Sciatic nerve (tissue), 2 donors: ENCODE measurements around the gene EEFSEC. TPM values are rescaled to one million over a fixed set of nuclear protein-coding genes. Genes with fewer than 3 reads are reported as not detected.

Experiments
- ATAC-seq: fragments of 200-7000 bp; cut with Tn5 transposase; one replicate; pipeline ENCODE4 v1.9.1; 2020; ENCODE audit warnings: mild to moderate bottlenecking, moderate library complexity
- DNase-seq: peaks from one replicate; pipeline ENCODE4 v3.0.0-alpha.2; 2020; ENCODE audit warnings: low spot score
- intact Hi-C: fragments of 100-400 bp; cut with DNase I; formaldehyde crosslinking; loops from one replicate; pipeline ENCODE4 v1.14.2; 2022
- total RNA-seq: library from RNA; stranded (reverse); fragmentation: NEBNext Ultra II Directional; extraction: Animal tissue kit (Norgen Biotek cat#: 25700); gene quantifications from one replicate; pipeline ENCODE4 v1.2.1, GENCODE V29; 2021
- donor health status: DM: no; HTN: no; CAD: no.
- donor health status: DM: no; HTN: no; CAD: no.

EEFSEC gene
- total RNA-seq, 1 donor from 2014 or later: 14.8 TPM

DNA sequence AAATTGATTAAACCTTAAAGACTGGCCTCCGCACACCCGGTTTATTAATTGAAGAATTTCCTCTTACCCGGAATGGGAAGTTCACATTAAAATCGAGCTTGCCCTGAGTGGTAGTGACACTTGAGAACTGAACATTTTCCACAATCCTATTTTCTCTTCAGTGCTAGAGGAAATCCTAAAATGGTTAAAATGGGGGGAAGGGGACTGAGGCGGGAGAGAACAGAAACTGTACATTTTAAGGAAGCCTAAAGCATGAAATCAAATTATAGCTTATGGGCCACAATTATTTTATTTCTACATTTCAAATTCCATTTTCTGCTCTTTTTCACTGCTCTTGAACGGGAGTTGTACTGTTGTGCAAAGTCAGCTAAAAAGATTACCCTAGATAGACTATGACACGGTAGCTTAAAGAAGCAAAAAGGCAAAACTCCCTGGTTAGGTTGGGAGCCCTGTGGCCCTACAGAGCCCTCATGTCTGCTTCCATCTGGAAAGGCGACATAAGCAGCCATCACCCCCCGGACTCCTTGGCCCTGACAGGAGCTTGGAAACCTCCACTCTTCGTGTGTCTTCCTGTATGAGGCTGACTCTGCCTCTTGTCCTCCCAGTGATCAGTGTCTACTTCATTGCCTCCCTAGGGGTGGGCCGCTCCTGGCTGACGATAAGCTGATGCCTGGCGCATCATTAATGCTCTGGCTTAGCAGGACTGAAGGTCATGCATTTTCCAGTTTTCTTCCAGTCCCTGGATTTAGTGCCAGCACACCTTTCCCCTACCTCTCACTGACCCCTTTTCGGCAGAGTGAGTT is 79.3 kb downstream of the EEFSEC start:
- intact Hi-C loops: no loop called here
- ATAC-seq: no peak
- no peak for DNase-seq

DNA sequence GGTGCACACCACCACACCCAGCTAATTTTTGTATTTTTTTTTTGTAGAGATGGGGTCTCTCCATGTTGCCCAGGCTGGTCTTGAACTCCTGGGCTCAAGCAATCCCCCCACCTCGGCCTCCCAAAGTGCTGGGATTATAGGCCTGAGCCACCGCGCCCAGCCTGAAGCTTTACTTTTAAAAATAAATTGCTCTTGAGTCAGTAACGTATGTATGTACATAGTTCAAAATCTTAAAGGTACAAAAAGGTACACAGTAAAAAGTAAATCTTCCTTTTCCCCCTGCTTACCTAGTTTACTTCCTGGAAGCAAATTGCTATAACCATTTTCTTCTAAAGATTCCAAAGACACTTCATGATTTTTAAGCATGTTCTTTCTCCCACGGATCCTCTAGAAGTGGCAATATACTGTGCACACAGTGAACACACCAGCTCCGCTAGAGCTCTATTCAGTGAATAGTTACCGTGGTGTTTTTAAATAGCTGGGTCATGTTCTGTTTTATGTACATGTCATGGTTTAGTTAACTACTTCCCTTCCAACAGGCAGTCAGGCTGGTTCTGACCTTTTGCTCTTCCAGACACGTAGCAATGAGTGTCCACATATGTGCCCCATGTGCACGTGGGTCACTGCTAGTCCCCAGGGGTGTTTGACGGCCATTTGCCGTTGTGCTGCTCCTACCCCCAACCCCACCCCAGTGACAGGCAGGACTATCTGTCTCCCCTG is 82.1 kb downstream of the EEFSEC start:
- DNase-seq (no peak), ATAC-seq (no peak)
- intact Hi-C loops: no loop called here

DNA sequence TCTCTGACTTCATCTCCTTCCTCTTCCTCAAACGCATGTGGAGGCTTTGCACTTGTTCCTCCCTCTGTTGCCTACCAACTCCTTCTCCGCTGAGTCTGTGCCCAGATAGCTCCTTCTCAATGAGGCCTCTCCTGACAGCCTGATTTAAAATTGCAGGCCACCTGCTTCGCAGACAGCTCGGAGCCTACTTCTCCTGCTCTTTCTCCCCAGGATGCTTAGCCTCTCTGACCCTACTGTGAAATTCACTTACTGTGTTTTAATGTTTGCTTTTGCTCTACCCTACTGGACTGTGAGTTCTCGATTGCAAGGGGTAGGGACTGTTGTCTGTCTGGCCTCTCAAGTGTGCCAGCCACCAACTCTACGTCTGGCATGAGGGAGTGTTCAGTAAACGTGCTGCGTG is 83.4 kb downstream of the EEFSEC start:
- intact Hi-C loops: no loop called here
- DNase-seq (no peak), ATAC-seq (no peak)

DNA sequence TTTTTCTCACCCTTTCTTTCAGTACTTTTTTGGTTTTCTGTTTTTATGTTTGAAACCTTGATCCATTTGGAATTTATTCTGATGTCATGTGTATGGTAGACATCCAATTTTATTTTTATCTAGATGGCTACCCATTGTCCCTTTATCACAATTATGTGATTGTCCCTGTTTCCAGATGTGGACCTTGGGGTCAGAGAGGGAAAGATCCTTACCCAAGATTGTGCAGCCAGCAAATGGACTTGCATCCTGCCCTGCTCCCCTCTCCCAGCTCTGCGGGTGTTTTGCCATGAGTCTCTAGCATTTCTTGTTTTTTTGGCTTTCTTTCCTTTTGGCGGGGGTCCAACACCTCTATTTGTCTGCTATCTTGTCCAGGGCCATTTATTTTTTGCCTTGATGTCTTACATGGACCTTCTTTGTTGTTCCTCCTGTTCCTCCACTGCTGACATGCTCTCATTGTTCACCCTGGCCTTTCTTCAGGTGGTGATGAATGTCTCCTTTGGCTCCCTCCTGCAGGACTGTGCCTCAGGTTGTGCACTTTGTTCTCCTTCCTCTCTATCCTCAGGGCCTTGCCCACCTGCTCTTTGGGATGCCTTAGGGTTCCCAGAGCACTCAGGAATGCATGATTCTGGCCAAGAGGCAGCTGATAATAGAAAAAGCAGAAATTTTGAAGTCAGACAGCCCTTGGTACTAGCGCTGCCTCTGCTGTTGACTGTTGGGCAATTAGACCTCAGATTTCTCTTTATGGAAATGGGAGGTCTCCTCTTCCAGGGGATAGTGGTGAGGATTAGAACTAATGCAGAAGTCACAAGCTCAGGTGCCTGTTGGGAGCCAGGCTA is 84.3 kb downstream of the EEFSEC start:
- DNase-seq (no peak), ATAC-seq (no peak)
- intact Hi-C loops: no loop called here

DNA sequence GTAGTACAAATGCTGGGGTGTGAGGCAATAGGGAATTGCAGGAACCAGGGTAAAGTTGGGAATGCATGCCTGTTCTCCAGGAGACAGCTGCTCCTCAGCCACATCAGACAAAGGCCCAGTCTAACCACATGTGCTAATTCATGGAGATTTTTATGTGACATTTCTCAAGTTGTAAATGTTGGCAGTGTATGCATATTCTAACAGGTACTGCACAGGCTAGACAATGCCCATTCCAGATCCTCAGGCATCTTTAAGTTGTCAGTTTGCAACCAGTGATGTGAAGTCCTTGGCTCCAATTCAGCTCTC is 84.9 kb downstream of the EEFSEC start:
- intact Hi-C loops: no loop called here
- ATAC-seq: no peak
- DNase-seq: no peak

DNA sequence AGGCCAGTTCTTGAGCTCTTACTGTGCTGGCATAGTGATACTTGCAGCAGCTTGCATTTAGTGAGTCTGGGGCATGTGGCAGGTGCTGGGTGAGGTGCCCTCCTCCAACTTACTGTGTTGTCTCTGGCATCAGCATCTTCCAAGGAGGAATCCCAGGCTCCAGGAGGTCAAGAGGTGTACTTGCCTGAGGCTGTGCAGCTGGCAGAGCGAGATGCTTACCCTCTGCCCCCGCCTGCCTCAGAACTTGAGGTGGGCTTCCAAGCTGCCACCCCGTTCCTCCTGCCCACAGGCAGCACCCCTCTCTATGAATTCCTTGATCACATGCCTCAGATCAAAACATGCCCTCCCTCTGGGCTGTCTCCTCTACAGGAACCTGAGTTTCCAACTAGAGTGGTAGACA is 86.0 kb downstream of the EEFSEC start:
- ATAC-seq: no peak
- intact Hi-C loops: no loop called here
- no peak for DNase-seq

DNA sequence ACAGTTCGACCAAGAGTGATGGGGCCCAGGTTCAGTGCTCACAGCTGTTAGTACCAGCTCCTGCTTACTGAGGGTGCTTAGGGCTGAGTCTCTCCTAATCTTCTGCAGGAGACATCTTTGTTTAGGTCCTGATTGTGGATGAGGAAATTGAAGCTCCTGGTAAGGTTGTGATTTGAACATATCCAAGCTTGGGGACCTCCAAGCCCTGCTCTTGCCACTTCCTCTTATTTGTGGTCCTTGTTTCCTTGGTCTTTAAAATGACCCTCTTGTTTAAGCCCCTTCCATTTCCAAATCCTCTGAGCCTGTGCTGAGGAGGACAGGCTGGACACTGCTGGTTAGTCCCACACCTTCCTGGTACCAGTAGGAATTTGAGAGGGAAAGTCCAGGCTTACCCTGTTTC is 87.0 kb downstream of the EEFSEC start:
- ATAC-seq (no peak), DNase-seq (no peak)
- intact Hi-C loops: no loop called here

DNA sequence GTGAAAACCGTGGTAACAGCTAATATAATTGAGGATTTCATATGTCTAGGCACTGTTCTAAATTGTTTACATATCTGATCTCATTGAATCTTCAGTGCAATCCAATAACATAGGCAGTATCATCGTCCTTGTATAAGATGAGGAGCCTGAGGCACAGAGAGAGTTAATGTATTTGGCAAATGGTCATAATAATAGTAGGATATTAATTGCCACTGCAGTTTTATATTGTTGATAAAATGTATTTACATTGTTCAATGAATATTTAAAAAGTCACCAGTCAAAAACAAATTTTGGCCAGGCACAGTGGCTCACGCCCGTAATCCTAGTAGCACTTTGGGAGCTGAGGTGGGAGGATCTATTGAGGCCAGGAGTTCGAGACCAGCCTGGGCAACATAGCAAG is 88.5 kb downstream of the EEFSEC start:
- DNase-seq (no peak), ATAC-seq (no peak)
- intact Hi-C loops: no loop called here

DNA sequence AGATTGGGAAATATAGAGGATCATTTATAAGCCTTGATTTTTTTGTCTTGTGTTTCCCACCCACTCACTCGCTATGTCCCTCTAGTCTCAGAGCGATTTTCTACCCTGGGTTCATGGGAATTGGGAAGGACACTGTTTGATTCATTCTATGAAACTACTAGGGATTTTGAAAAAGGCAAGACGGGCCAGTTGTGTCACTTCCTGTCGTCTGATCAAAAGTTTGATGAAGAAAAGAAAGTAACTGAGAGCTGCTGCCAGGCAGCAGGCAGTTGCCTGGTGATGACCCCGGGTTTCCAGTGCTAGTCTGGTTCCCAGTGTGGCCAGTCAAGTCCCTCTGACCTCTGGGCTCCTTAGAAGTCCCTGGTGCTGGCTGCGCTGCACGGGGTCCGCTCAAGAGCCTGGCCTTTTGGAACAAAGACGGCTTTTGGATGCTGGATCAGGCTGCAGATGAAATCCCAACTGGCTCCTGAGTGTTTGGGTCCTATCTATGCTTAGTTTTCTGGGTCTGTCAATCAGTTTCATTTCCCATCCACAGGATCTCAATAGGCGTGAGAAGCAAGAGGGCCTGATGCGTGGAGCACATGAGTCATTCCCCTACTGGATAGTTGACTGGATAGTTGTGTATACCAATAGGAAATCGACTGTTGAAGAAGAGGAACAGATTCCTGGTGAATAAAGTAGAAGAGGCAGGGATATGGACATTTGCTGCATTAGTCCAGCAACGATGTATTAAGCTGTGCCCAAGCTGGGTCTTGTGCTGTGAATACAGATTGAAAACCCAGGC is 89.7 kb downstream of the EEFSEC start:
- DNase-seq (no peak), ATAC-seq (no peak)
- intact Hi-C loops: no loop called here

DNA sequence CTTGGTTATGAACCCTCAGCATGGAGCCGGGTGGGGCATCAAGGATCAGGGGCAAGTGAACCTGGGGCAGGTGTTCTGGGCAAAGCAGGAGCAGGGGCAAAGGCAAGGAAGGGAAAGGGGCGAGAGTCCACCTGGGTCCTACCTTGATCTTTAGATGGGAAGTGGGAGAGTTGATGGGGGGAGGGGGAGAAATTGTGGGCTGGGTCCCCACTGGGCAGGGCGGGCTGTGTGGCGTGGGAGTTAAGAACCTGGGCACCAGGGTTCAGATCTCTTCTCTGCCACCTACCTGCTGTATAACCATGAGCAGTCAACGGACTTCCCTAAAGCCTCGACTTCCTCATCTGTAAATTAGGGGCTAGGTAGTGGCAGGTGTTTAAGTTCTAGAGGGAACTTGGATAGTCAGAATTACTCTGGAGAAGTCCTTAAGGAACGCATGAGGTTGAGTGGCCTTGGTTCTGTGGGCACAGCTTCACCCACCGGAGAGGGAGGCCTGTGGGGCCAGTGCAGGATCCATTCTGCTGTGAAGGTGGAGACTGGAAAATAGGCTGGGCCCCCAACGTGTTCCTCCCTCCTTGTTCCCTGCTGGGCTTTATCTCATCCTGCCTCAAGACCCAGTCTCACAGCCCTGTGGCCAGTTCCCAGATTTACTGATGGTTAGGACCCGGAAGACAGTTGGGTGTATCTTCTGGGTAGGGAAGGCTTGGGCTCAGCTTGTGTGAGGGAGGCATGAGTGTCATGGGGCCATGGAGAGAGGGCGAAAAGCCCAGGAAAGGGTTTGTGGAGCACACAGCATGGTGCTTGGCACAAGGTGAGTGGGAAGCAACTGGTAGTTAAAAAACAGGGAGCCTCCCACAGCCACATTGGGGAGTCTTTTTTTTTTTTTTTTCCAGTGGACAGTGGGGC is 90.6 kb downstream of the EEFSEC start:
- no peak for ATAC-seq
- intact Hi-C loops: no loop called here
- DNase-seq: no peak

DNA sequence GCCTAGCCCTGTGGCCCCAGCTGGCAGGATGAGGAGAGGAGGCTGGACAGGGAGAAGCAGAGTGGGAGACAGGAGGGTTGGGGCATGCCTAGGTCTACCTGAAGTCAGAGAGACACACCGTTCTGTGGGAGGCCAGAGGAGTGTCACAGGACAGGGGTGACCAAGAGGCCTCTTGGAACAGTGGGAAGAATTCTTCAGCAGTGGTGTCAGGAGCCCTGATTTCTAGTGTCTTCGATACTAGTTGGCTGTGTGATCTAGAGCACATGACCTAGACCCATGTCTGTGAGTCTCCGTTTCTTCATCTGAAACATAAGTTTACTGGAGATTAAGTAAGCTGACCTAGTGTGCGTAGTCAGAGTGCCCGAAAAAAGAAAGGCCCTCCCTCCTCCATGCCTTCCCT is 92.2 kb downstream of the EEFSEC start:
- no peak for DNase-seq
- intact Hi-C loops: no loop called here
- ATAC-seq: no peak

DNA sequence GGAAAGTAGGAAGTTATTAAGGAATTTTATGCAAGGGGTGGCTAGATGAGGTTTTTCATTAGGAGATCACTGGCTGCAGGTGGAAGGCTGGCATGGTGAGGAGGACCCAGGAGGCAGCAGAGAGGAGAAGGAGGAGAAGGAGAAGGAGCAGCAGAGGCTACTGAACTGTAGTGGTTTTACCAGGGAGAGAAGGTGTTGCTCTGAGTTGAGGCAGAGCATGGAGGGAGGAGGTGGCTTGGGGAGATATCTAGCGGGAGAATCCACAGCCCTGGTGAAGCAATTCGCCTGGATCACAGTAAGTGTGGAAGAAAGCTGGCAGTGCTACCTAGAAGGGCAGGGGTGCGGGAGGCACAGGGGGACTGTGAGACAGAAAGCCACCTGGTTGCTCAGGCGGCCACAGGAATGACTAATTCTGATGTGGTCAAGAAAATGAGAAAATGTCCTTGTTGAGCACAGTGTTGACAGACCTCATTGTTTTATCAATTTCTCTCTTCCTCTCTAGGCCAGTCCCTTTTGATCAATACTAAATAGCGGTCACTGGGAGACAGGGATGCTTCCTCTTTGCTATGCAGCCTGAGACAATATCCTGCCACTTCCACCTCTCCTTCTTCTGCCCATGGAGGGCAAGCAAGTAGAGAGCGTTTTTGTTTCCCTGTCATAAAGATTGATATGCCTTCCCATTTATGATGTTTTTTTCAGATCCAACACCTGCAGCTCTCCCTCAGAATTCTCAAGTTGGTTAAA is 94.6 kb downstream of the EEFSEC start:
- intact Hi-C loops: no loop called here
- ATAC-seq (no peak), DNase-seq (no peak)

DNA sequence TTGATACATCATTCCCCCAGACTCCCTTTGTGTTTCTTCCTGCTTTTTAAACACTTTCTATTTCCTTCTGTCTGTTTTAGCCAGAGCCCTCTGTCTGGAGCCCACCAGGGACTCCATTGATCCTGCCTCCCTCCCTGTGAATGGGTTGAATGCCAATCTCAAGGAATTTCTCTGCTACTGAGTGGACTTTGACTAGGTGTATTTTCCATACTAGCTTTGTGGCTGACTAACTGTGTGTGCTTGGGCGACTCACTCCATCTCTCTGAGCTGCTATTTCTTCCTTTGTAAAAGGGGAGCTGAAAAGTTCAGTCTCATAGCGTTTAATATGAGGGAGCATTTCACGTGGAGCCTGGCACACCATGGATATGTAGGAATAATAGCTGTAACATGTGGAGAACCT is 98.8 kb downstream of the EEFSEC start:
- intact Hi-C loops: no loop called here
- no peak for DNase-seq
- ATAC-seq: no peak

DNA sequence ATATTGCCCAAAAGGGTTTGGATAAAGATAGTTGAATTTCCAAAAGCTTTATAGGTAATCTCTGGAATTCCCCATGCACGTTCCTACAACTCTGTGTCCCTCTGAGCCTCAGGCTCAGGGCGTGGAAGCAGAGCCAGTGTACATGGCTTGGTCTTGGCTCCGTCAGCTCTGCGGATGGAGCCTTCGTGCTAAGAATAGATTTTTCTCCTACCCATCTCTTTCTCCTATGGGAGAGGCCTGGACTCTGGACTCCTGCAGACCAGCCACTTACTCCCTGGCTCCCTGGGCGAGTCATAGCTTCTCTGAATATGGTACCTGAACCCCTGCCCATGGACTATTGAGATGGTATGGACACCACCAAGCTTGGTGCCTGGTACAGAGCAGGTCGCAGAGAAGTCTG is 99.9 kb downstream of the EEFSEC start:
- ATAC-seq: no peak
- intact Hi-C loops: no loop called here
- DNase-seq: no peak

DNA sequence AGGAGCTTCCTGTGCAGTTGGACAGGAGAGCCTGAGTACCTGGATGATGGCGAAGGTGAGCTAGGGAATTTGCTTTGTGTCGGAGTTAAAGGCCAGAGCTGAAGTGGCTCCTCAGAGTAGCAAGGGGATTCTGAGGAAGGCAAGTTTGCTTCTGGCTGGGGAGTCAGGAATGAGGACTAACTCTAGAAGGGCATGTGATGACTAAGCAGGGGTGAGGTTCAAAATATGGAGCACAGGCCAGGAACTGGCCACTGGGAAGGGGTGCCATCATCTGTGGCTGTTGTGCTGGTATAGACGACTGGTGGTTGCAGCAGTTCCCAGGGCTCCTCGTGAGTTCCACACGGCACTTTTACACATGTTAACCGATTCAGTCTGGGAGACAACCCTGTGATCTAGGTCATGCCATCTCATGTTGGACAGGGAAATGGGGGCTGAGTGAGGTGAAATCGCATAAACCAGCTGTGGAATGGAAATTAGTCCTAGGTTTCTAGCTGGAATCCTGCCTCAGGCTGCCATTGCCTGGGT is 100.8 kb downstream of the EEFSEC start:
- DNase-seq (no peak), ATAC-seq (no peak)
- intact Hi-C loops: no loop called here

DNA sequence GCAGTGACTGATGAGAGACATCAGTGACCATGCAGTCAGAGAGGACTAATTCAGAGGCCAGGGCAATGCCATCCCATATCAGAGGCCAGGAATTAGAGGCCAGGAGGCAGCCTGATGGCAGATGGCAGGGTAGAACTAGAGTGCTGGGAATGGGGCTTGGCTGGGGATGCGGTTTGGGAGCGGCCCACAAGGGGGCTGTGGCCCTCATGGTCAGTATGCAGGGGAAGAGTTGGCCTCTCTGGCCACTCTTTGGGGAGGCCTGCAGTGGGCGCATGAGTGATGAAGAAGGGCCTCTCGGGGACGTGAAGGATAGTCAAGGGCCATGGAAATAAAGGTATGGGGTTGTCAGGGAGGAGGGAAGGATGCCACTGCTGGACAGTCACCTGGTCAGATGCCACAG is 101.7 kb downstream of the EEFSEC start:
- intact Hi-C loops: no loop called here
- DNase-seq (no peak), ATAC-seq (no peak)

DNA sequence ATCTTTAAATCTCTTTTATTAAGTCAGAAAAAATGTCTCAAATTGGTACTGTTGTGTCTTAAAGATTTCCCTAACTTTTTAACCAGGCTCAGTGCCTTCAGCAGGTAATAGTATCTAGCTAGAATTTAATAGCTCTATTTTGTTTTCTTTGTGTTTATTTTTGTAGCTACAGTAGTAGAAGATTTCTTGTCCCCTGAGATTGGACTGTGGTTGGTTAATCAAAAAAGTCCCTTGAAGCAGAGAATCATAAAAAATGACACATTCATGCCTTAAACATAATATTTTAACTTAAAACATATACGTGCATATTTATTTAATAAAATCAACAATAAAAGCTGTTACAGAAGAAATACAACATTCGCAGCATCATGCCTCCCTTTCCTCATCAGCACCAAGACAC is 102.8 kb downstream of the EEFSEC start:
- ATAC-seq (no peak), DNase-seq (no peak)
- intact Hi-C loops: no loop called here

DNA sequence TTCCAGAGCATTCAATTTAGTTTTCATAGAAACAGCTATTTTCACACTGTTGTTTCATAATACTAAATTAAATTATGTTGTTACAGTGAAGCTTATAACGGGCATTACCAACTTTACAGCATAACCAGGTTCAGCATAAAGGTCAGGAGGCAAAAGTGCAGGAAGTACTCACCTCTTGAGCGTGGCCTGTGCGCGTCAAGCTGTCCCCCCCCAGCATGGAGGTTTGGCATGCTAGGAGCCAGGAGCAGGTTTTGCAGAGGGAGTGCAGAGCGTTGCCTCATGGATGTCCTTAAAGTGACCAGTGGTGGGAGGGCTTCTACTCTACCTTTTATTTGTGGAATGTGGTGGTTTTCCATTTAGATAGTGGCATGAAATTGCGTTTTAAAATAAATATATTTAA is 104.4 kb downstream of the EEFSEC start:
- intact Hi-C loops: no loop called here
- no peak for ATAC-seq
- DNase-seq: no peak
